22Rv1 (cell line): ENCODE measurements around the gene DDC.
"Not testable (repeated sequence)": the region's sequence is repeated elsewhere in the genome, so short reads cannot be mapped to it uniquely, and the experiment has no call there.

ENCODE experiments used
- H3K27ac ChIP-seq: fragments of 450-650 bp; 2 replicates; pipeline ENCODE4 v1.5.1; 2017
- CTCF ChIP-seq: fragments of 450-650 bp; IDR thresholded peaks from 2 replicates; pipeline ENCODE4 v1.5.1; 2017; ENCODE audit warnings: mild to moderate bottlenecking
- ZFX ChIP-seq: fragments of 450-650 bp; IDR thresholded peaks from 2 replicates; pipeline ENCODE4 v1.6.1; 2017; ENCODE audit warnings: antibody characterized with exemption, borderline replicate concordance

Gene DDC

DNA sequence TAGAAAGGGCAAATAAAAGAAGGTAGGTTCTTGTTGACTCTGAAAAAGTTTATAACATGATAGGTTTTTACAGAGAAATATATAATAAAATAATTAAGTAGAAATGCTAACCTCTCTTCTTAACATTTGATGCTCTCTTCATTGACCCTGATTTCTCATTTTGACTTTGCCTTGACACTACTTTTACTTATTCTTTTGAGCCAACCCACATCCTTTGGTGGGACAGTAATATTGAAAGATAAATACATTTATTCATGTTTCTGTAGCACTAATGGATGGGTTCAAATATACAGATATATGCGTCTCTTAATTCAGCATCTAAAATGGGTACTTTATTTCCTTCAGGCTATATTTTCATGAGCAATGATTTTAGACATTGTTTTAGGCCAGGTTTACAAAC lies 34.4 kb downstream of the DDC start:
- no peak overlapping the region for H3K27ac ChIP-seq
- TF ChIP-seq ZFX (no peak), CTCF (no peak)

- no peak overlapping the region for H3K27ac ChIP-seq
- no peak for TF ChIP-seq ZFX
- TF ChIP-seq CTCF, result no peak
Observed at GRCh38 chr7:50529093-50529862, 35.9 kb downstream of the DDC start.

- no peak for TF ChIP-seq CTCF
- TF ChIP-seq ZFX, result no peak
- peak overlapping the region; percentile 1; the same call in 1 of the 2 replicates for H3K27ac ChIP-seq
Observed at GRCh38 chr7:50528266-50529092, 36.7 kb downstream of the DDC start.

GRCh38 chr7:50519350-50519749 lies 45.9 kb downstream of the DDC start:
- H3K27ac ChIP-seq, result not testable (repeated sequence)

- no peak overlapping the region for H3K27ac ChIP-seq
- TF ChIP-seq ZFX, result no peak
- no peak for TF ChIP-seq CTCF
Observed at GRCh38 chr7:50513166-50513871, 51.9 kb downstream of the DDC start.

- TF ChIP-seq CTCF (no peak), ZFX (no peak)
- H3K27ac ChIP-seq, result no peak overlapping the region
Observed at GRCh38 chr7:50512384-50512783, 52.8 kb downstream of the DDC start.

GRCh38 chr7:50509459-50509858 lies 55.7 kb downstream of the DDC start:
- TF ChIP-seq CTCF (no peak), ZFX (no peak)
- no peak overlapping the region for H3K27ac ChIP-seq
